Mesenchymal stem cell (in vitro differentiated cells and primary cell): ENCODE measurements around the gene STK25.

Source experiments
- DNase-seq: peaks from one replicate; pipeline ENCODE4 v3.0.0-alpha.2; 2013
- H2AFZ ChIP-seq: one replicate; pipeline ENCODE4 v1.6.1; 2013; ENCODE audit warnings: low read depth, mild to moderate bottlenecking, control low read depth, inconsistent platforms, low read length, moderate library complexity
- H2AK5ac ChIP-seq: 2 replicates; pipeline ENCODE4 v1.6.1; 2013; ENCODE audit warnings: low read length, moderate library complexity, mild to moderate bottlenecking, inconsistent platforms; ENCODE audit not compliant: severe bottlenecking
- H2BK120ac ChIP-seq: one replicate; pipeline ENCODE4 v1.6.1; 2013; ENCODE audit warnings: low read depth, mild to moderate bottlenecking, inconsistent platforms, low read length, moderate library complexity
- H2BK12ac ChIP-seq, 2 experiments: one replicate each; pipeline ENCODE4 v1.6.1; 2013; ENCODE audit warnings: inconsistent platforms in 2 of 2, low read length in 2 of 2, mild to moderate bottlenecking in 2 of 2, moderate library complexity in 2 of 2, control low read depth in 1 of 2
- H2BK15ac ChIP-seq: one replicate; pipeline ENCODE4 v1.6.1; 2013; ENCODE audit warnings: mild to moderate bottlenecking, low read depth, inconsistent platforms; ENCODE audit not compliant: poor library complexity, severe bottlenecking
- H2BK5ac ChIP-seq: 2 replicates; pipeline ENCODE4 v1.6.1; 2013; ENCODE audit warnings: low read depth, mild to moderate bottlenecking, low read length, control low read depth, inconsistent platforms; ENCODE audit not compliant: poor library complexity, severe bottlenecking
- H3K14ac ChIP-seq, 2 experiments: one replicate each; pipeline ENCODE4 v1.6.1; 2013; ENCODE audit warnings: inconsistent platforms in 2 of 2, low read length in 2 of 2, control low read depth in 1 of 2, mild to moderate bottlenecking in 1 of 2, moderate library complexity in 1 of 2
- H3K18ac ChIP-seq, 2 experiments: one replicate each; pipeline ENCODE4 v1.6.1; 2013; ENCODE audit warnings: inconsistent platforms in 2 of 2, low read length in 2 of 2, control low read depth in 1 of 2, low read depth in 1 of 2, mild to moderate bottlenecking in 1 of 2
- H3K23ac ChIP-seq, 2 experiments: one replicate each; pipeline ENCODE4 v1.6.1; 2013; ENCODE audit warnings: inconsistent platforms in 2 of 2, low read length in 2 of 2, mild to moderate bottlenecking in 2 of 2, moderate library complexity in 2 of 2, control low read depth in 1 of 2
- H3K27ac ChIP-seq: 2 replicates; pipeline ENCODE4 v1.5.1; 2013; ENCODE audit warnings: mild to moderate bottlenecking, moderate library complexity, low read length, control low read depth, inconsistent platforms; ENCODE audit not compliant: poor library complexity, severe bottlenecking
- H3K27me3 ChIP-seq, 2 experiments: 2 replicates each; pipeline versions ENCODE4 v1.6.1 to v1.7.0; 2013; ENCODE audit warnings: low read length in 2 of 2, mild to moderate bottlenecking in 2 of 2, moderate library complexity in 2 of 2, control low read depth in 1 of 2, inconsistent platforms in 1 of 2; ENCODE audit not compliant: control insufficient read depth in 1 of 2, insufficient read depth in 1 of 2
- H3K36me3 ChIP-seq, 2 experiments: 2 replicates each; pipeline versions ENCODE4 v1.6.1 to v1.7.0; 2013; ENCODE audit warnings: low read length in 2 of 2, control low read depth in 1 of 2, inconsistent platforms in 1 of 2, low read depth in 1 of 2, mild to moderate bottlenecking in 1 of 2; ENCODE audit not compliant: insufficient read depth in 2 of 2, control insufficient read depth in 1 of 2
- H3K4ac ChIP-seq, 2 experiments: one replicate each; pipeline ENCODE4 v1.6.1; 2013; ENCODE audit warnings: inconsistent platforms in 2 of 2, low read length in 2 of 2, mild to moderate bottlenecking in 2 of 2, moderate library complexity in 2 of 2, control low read depth in 1 of 2, low read depth in 1 of 2
- H3K4me1 ChIP-seq: 2 replicates; pipeline ENCODE4 v1.6.1; 2013; ENCODE audit warnings: low read depth, low read length, control low read depth; ENCODE audit not compliant: control insufficient read depth, insufficient read depth
- H3K4me2 ChIP-seq: 2 replicates; pipeline ENCODE4 v1.6.1; 2013; ENCODE audit warnings: low read length, mild to moderate bottlenecking, inconsistent platforms; ENCODE audit not compliant: poor library complexity, severe bottlenecking
- H3K4me3 ChIP-seq, 2 experiments: 2 replicates each; pipeline versions ENCODE4 v1.5.1 to v1.7.0; 2013; ENCODE audit warnings: low read length in 2 of 2, mild to moderate bottlenecking in 2 of 2, control low read depth in 1 of 2, low read depth in 1 of 2; ENCODE audit not compliant: insufficient read depth in 1 of 2
- H3K79me1 ChIP-seq: replicated peaks from 2 replicates; pipeline ENCODE4 v1.6.1; 2013; ENCODE audit warnings: mild to moderate bottlenecking, control low read depth, low read length, inconsistent platforms; ENCODE audit not compliant: poor library complexity, severe bottlenecking
- H3K9ac ChIP-seq: 2 replicates; pipeline ENCODE4 v1.7.0; 2013; ENCODE audit warnings: mild to moderate bottlenecking, low read length, moderate library complexity
- H3K9me3 ChIP-seq: 2 replicates; pipeline ENCODE4 v1.7.0; 2013; ENCODE audit warnings: mild to moderate bottlenecking, low read length; ENCODE audit not compliant: control insufficient read depth
- H4K8ac ChIP-seq: one replicate; pipeline ENCODE4 v1.6.1; 2013; ENCODE audit warnings: inconsistent platforms, mild to moderate bottlenecking, low read length, moderate library complexity
- H4K91ac ChIP-seq: one replicate; pipeline ENCODE4 v1.6.1; 2013; ENCODE audit warnings: mild to moderate bottlenecking, low read length, inconsistent platforms
- whole genome bisulfite sequencing: methylation state at CpG from one replicate; pipeline ENCODE4 v1.1.7; 2013; ENCODE audit warnings: mixed read lengths; 5-methylcytosine and 5-hydroxymethylcytosine counted together

The STK25 gene

GRCh38 chr2:241546771-241547498, 38.6 kb upstream of the STK25 start:
- peaks cover 1% of the 10 kb centered on the region for H3K79me1 ChIP-seq
- H3K23ac ChIP-seq = no peak overlapping the region
- 36% methylated on average over 21 of the region's 25 CpGs for WGBS
- DNase-seq = peak; percentile 69
- peaks cover 6 to 62% of the 10 kb centered on the region in 2 experiments for H3K27me3 ChIP-seq
- H3K14ac ChIP-seq = peak overlapping the region in 1 of 2 experiments; percentile 69
- H4K8ac ChIP-seq = peak overlapping the region; percentile 47
- peak overlapping the region; percentile 10 for H2AK5ac ChIP-seq
- peak overlapping the region; percentile 40 for H3K4me2 ChIP-seq
- H3K4ac ChIP-seq = peak overlapping the region in 1 of 2 experiments; percentile 76
- peak overlapping the region; percentile 58 for H4K91ac ChIP-seq
- peak overlapping the region in 1 of 2 experiments; percentile 24 for H2BK12ac ChIP-seq
- H3K9ac ChIP-seq = peak overlapping the region; percentile 43
- H2AFZ ChIP-seq = peak overlapping the region; percentile 34
- H3K36me3 ChIP-seq = no peaks in the 10 kb centered on the region
- no peak overlapping the region for H2BK15ac ChIP-seq
- peak overlapping the region; percentile 74 for H2BK5ac ChIP-seq
- H3K18ac ChIP-seq = peak overlapping the region in 1 of 2 experiments; percentile 58
- no peak overlapping the region for H2BK120ac ChIP-seq
- peaks cover 37% of the 10 kb centered on the region for H3K4me1 ChIP-seq
- peak overlapping the region in 1 of 2 experiments; percentile 44 for H3K4me3 ChIP-seq
- peak overlapping the region; percentile 68 for H3K27ac ChIP-seq
- no peaks in the 10 kb centered on the region for H3K9me3 ChIP-seq

- no peak overlapping the region for H3K4ac ChIP-seq
- peak overlapping the region in 1 of 2 experiments; percentile 67 for H2BK12ac ChIP-seq
- peak overlapping the region; percentile 58 for H3K27ac ChIP-seq
- peaks cover 9 to 60% of the 10 kb centered on the region in 2 experiments for H3K27me3 ChIP-seq
- H2AK5ac ChIP-seq = peak overlapping the region; percentile 91
- H3K9ac ChIP-seq = no peak overlapping the region
- H3K36me3 ChIP-seq = no peaks in the 10 kb centered on the region
- no peak overlapping the region for H4K91ac ChIP-seq
- DNase-seq = no peak
- H4K8ac ChIP-seq = no peak overlapping the region
- no peaks in the 10 kb centered on the region for H3K9me3 ChIP-seq
- no peak overlapping the region for H2BK15ac ChIP-seq
- H2BK120ac ChIP-seq = no peak overlapping the region
- peak overlapping the region; percentile 30 for H2AFZ ChIP-seq
- 74% methylated on average over 12 of the region's 12 CpGs for WGBS
- peak overlapping the region in 1 of 2 experiments; percentile 72 for H3K14ac ChIP-seq
- peaks cover 1% of the 10 kb centered on the region for H3K79me1 ChIP-seq
- H3K18ac ChIP-seq = peak overlapping the region in 1 of 2 experiments; percentile 50
- peaks cover 46% of the 10 kb centered on the region for H3K4me1 ChIP-seq
- no peak overlapping the region for H3K4me2 ChIP-seq
- no peak overlapping the region for H3K23ac ChIP-seq
- no peak overlapping the region for H3K4me3 ChIP-seq
- no peak overlapping the region for H2BK5ac ChIP-seq
Measured at GRCh38 chr2:241545523-241546473, 37.4 kb upstream of the STK25 start.

- Histone ChIP-seq H2AK5ac (no peak overlapping the region), H3K79me1 (no peaks in the 10 kb centered on the region), H3K14ac (no peak overlapping the region), H2BK120ac (no peak overlapping the region), H3K36me3 (no peaks in the 10 kb centered on the region), H3K18ac (no peak overlapping the region), H2BK12ac (peak overlapping the region in 1 of 2 experiments; percentile 29), H2AFZ (no peak overlapping the region), H2BK5ac (no peak overlapping the region), H3K4me2 (no peak overlapping the region), H3K9me3 (no peaks in the 10 kb centered on the region), H3K27me3 (peaks cover 9 to 55% of the 10 kb centered on the region in 2 experiments), H4K8ac (no peak overlapping the region), H3K9ac (no peak overlapping the region), H4K91ac (no peak overlapping the region), H2BK15ac (no peak overlapping the region), H3K4me3 (no peak overlapping the region), H3K27ac (peak overlapping the region; percentile 58), H3K4ac (no peak overlapping the region), H3K23ac (no peak overlapping the region), H3K4me1 (peaks cover 41% of the 10 kb centered on the region)
- DNase-seq = peak; percentile 40
- WGBS = 70% methylated on average over 10 of the region's 10 CpGs
Measured at GRCh38 chr2:241545106-241545505, 36.7 kb upstream of the STK25 start.

GRCh38 chr2:241542278-241542605, 33.9 kb upstream of the STK25 start:
- Histone ChIP-seq H3K36me3 (no peaks in the 10 kb centered on the region), H3K27ac (no peak overlapping the region), H2BK5ac (no peak overlapping the region), H3K79me1 (no peaks in the 10 kb centered on the region), H3K9ac (no peak overlapping the region), H3K27me3 (peaks cover 9 to 50% of the 10 kb centered on the region in 2 experiments), H3K4me3 (no peak overlapping the region), H3K9me3 (no peaks in the 10 kb centered on the region), H4K91ac (no peak overlapping the region), H4K8ac (no peak overlapping the region), H3K4me2 (no peak overlapping the region), H2BK12ac (no peak overlapping the region), H2AFZ (no peak overlapping the region), H3K14ac (no peak overlapping the region), H2BK15ac (no peak overlapping the region), H2BK120ac (no peak overlapping the region), H3K4ac (no peak overlapping the region), H3K23ac (no peak overlapping the region), H3K4me1 (peaks cover 29% of the 10 kb centered on the region), H2AK5ac (no peak overlapping the region), H3K18ac (no peak overlapping the region)
- DNase-seq = no peak
- 88% methylated on average over 15 of the region's 15 CpGs for WGBS
